H1 (cell line): Measurements from ENCODE around the gene CD40LG. TPM values are rescaled to one million over a fixed set of nuclear protein-coding genes. Genes with fewer than 3 reads are reported as not detected.

Experiments used
- CTCF ChIA-PET: fragments of 300-600 bp; sonication (Branson Sonifier 250); formaldehyde crosslinking; loops from one replicate; lab custom pipeline; 2021; ENCODE audit not compliant: partially characterized antibody; lab: Charles Lee
- POLR2A ChIA-PET: fragments of 300-600 bp; sonication (Branson Sonifier 250); formaldehyde crosslinking; loops from one replicate; lab custom pipeline; 2021; ENCODE audit warnings: inconsistent platforms; ENCODE audit not compliant: partially characterized antibody; lab: Charles Lee
- DNase-seq, 2 experiments: peaks; one replicate each; pipeline versions ENCODE4 v3.0.0 to v3.0.0-alpha.2; 2010 to 2022; ENCODE audit warnings: low spot score in 2 of 2, low read depth in 1 of 2, mixed read lengths in 1 of 2
- FAIRE-seq: peaks from 2 replicates; lab custom pipeline; 2011; peaks lifted over from hg19 to GRCh38; lab: Jason Lieb, UNC
- H2AFZ ChIP-seq: 2 replicates; pipeline ENCODE4 v1.8.1; 2012; ENCODE audit warnings: low read length, inconsistent platforms
- H2AK5ac ChIP-seq: 2 replicates; pipeline ENCODE4 v1.6.1; 2013; ENCODE audit warnings: low read depth, low read length
- H2BK120ac ChIP-seq: replicated peaks from 2 replicates; pipeline ENCODE3; 2013; ENCODE audit warnings: low read depth, low read length, inconsistent platforms
- H2BK12ac ChIP-seq: 2 replicates; pipeline ENCODE4 v1.6.1; 2013; ENCODE audit warnings: low read depth, low read length
- H2BK15ac ChIP-seq: 2 replicates; pipeline ENCODE4 v1.6.1; 2013; ENCODE audit warnings: low read length
- H2BK20ac ChIP-seq: 2 replicates; pipeline ENCODE4 v1.6.1; 2013; ENCODE audit warnings: low read length
- H2BK5ac ChIP-seq: 2 replicates; pipeline ENCODE4 v1.6.1; 2013; ENCODE audit warnings: low read depth, low read length
- H3K14ac ChIP-seq: 2 replicates; pipeline ENCODE4 v1.6.1; 2013; ENCODE audit warnings: inconsistent platforms; ENCODE audit not compliant: insufficient read length
- H3K18ac ChIP-seq: 2 replicates; pipeline ENCODE4 v1.6.1; 2013; ENCODE audit warnings: low read length; ENCODE audit errors: extremely low read depth
- H3K23ac ChIP-seq: 2 replicates; pipeline ENCODE4 v1.6.1; 2013; ENCODE audit warnings: inconsistent platforms; ENCODE audit not compliant: insufficient read length
- H3K23me2 ChIP-seq: 2 replicates; pipeline ENCODE4 v1.6.1; 2013; ENCODE audit warnings: low read depth, low read length
- H3K27ac ChIP-seq: 2 replicates; pipeline ENCODE4 v1.6.1; 2011; ENCODE audit warnings: low read depth, low read length, inconsistent platforms
- H3K27me3 ChIP-seq, 4 experiments: replicated peaks in 1 of 4; 1 replicate in 1 of 4; 2 replicates in 3 of 4; pipeline versions ENCODE4 v1.6.1 to v1.8.1; 2011 to 2013; ENCODE audit warnings: low read length in 3 of 4, mild to moderate bottlenecking in 3 of 4, inconsistent platforms in 2 of 4, mixed read lengths in 2 of 4, moderate library complexity in 1 of 4; ENCODE audit not compliant: control insufficient read depth in 3 of 4, insufficient read depth in 3 of 4; ENCODE audit errors: extremely low read depth in 1 of 4
- H3K36me3 ChIP-seq, 4 experiments: 2 replicates each; pipeline versions ENCODE4 v1.6.1 to v1.8.1; 2011 to 2013; ENCODE audit warnings: mild to moderate bottlenecking in 4 of 4, low read length in 3 of 4, moderate library complexity in 2 of 4, control low read depth in 1 of 4, inconsistent platforms in 1 of 4; ENCODE audit not compliant: insufficient read depth in 4 of 4, control insufficient read depth in 2 of 4
- H3K4ac ChIP-seq: replicated peaks from 2 replicates; pipeline ENCODE3; 2013; ENCODE audit warnings: low read length, low read depth, mixed read lengths, inconsistent platforms; ENCODE audit not compliant: insufficient read length
- H3K4me1 ChIP-seq, 4 experiments: replicated peaks in 1 of 4; 1 replicate in 1 of 4; 2 replicates in 3 of 4; pipeline versions ENCODE4 v1.6.1 to v1.8.1; 2011 to 2013; ENCODE audit warnings: low read length in 3 of 4, inconsistent platforms in 2 of 4, mixed read lengths in 1 of 4; ENCODE audit not compliant: insufficient read depth in 4 of 4, control insufficient read depth in 3 of 4
- H3K4me2 ChIP-seq, 2 experiments: 2 replicates each; pipeline versions ENCODE4 v1.6.1 to v1.8.1; 2011 to 2013; ENCODE audit warnings: low read depth in 2 of 2, low read length in 2 of 2, control low read depth in 1 of 2, inconsistent platforms in 1 of 2, mild to moderate bottlenecking in 1 of 2; ENCODE audit not compliant: insufficient read depth in 1 of 2
- H3K4me3 ChIP-seq, 4 experiments: fragments of 200-600, 300-600 bp in 1 of 4; sonication (generic), shearing (Covaris generic), sonication (Bioruptor Twin) in 1 of 4; 2 replicates each; pipeline versions ENCODE4 v1.5.1 to v1.8.1; 2011 to 2016; ENCODE audit warnings: low read length in 4 of 4, low read depth in 3 of 4, control low read depth in 2 of 4, inconsistent platforms in 2 of 4, mild to moderate bottlenecking in 2 of 4, mixed read lengths in 1 of 4, moderate library complexity in 1 of 4; ENCODE audit not compliant: insufficient read depth in 2 of 4; ENCODE audit errors: extremely low read depth in 1 of 4
- H3K56ac ChIP-seq: replicated peaks from 2 replicates; pipeline ENCODE3; 2013; ENCODE audit warnings: low read depth, mild to moderate bottlenecking, mixed read lengths, low read length, inconsistent platforms; ENCODE audit not compliant: insufficient read length
- H3K79me1 ChIP-seq: 2 replicates; pipeline ENCODE4 v1.6.1; 2013; ENCODE audit warnings: low read depth, low read length, control low read depth
- H3K79me2 ChIP-seq, 2 experiments: 2 replicates each; pipeline versions ENCODE4 v1.6.1 to v1.8.1; 2012 to 2013; ENCODE audit warnings: low read length in 2 of 2, mild to moderate bottlenecking in 2 of 2, inconsistent platforms in 1 of 2; ENCODE audit not compliant: insufficient read depth in 2 of 2, control insufficient read depth in 1 of 2
- H3K9ac ChIP-seq, 4 experiments: replicated peaks in 1 of 4; 1 replicate in 1 of 4; 2 replicates in 3 of 4; pipeline versions ENCODE4 v1.6.1 to v1.8.1; 2011 to 2013; ENCODE audit warnings: low read depth in 3 of 4, low read length in 3 of 4, control low read depth in 2 of 4, mild to moderate bottlenecking in 2 of 4, moderate library complexity in 2 of 4, inconsistent platforms in 1 of 4; ENCODE audit errors: extremely low read depth in 1 of 4
- H3K9me3 ChIP-seq, 2 experiments: 2 replicates each; pipeline versions ENCODE4 v1.6.1 to v1.8.1; 2012 to 2013; ENCODE audit warnings: mild to moderate bottlenecking in 2 of 2, moderate library complexity in 2 of 2, control low read depth in 1 of 2, inconsistent platforms in 1 of 2, low read depth in 1 of 2, low read length in 1 of 2, mixed read lengths in 1 of 2; ENCODE audit not compliant: insufficient read depth in 2 of 2
- H4K20me1 ChIP-seq, 2 experiments: replicated peaks in 1 of 2; 2 replicates each; pipeline versions ENCODE3 to v1.8.1; 2011 to 2013; ENCODE audit warnings: inconsistent platforms in 2 of 2, low read length in 2 of 2, mild to moderate bottlenecking in 1 of 2; ENCODE audit not compliant: insufficient read depth in 2 of 2, control insufficient read depth in 1 of 2
- H4K5ac ChIP-seq: 2 replicates; pipeline ENCODE4 v1.6.1; 2013; ENCODE audit warnings: low read length, low read depth, mixed read lengths, inconsistent platforms; ENCODE audit not compliant: insufficient read length
- H4K8ac ChIP-seq: 2 replicates; pipeline ENCODE4 v1.8.0; 2013; ENCODE audit warnings: mild to moderate bottlenecking, moderate library complexity, low read length, inconsistent platforms; ENCODE audit not compliant: insufficient read depth; ENCODE audit errors: extremely low read depth
- H4K91ac ChIP-seq: replicated peaks from 2 replicates; pipeline ENCODE3; 2013; ENCODE audit warnings: low read length, mixed read lengths, inconsistent platforms; ENCODE audit not compliant: insufficient read length
- BACH1 ChIP-seq: IDR thresholded peaks from 2 replicates; pipeline ENCODE4 v1.6.1; 2012; ENCODE audit warnings: low read length, improper control_type of control experiment
- HDAC6 ChIP-seq: IDR thresholded peaks from one replicate; pipeline ENCODE4 v1.7.1; 2012; ENCODE audit warnings: low read depth, mild to moderate bottlenecking, inconsistent platforms, low read length, moderate library complexity
- JUN ChIP-seq: IDR thresholded peaks from 2 replicates; pipeline ENCODE4 v1.6.1; 2011; ENCODE audit warnings: low read depth, mild to moderate bottlenecking, improper control_type of control experiment, low read length
- KDM1A ChIP-seq: fragments of 200-600, 300-600 bp; sonication (generic); IDR thresholded peaks from 2 replicates; pipeline ENCODE4 v1.7.1; 2016; ENCODE audit warnings: mild to moderate bottlenecking, low read length, borderline replicate concordance
- SRF ChIP-seq: IDR thresholded peaks from 2 replicates; pipeline ENCODE4 v1.6.1; 2011; ENCODE audit warnings: mild to moderate bottlenecking, low read depth, low read length, moderate library complexity
- USF2 ChIP-seq: IDR thresholded peaks from 2 replicates; pipeline ENCODE4 v1.6.1; 2011; ENCODE audit warnings: low read length, improper control_type of control experiment
- WGBS, 2 experiments: shearing (Covaris generic) in 1 of 2; methylation state at CpG; one replicate each; pipeline versions ENCODE4 v1.1.6 to v1.1.7; 2013 to 2015; ENCODE audit warnings: low lambda C conversion rate in 2 of 2, mixed read lengths in 2 of 2, inconsistent platforms in 1 of 2, low coverage in 1 of 2, missing lambda C conversion rate in 1 of 2; ENCODE audit not compliant: insufficient replicate concordance in 2 of 2, insufficient coverage in 1 of 2, insufficient read length in 1 of 2; ENCODE audit errors: extremely low coverage in 1 of 2, missing lambda C conversion rate in 1 of 2; 5-methylcytosine and 5-hydroxymethylcytosine counted together
- polyA plus RNA-seq, 7 experiments: library from polyadenylated mRNA; depleted of rRNA in 3 of 7; stranded (reverse) in 5 of 7; unstranded in 2 of 7; fragments of >200 nt in 5 of 7; fragments of 200-250 nt in 2 of 7; gene quantifications; 1 replicate in 5 of 7; 2 replicates in 1 of 7; 4 replicates in 1 of 7; pipeline versions ENCODE4 v1.2.1 to v1.2.3, GENCODE V29; 2011 to 2013; ENCODE audit warnings: missing spikeins in 2 of 7, mixed read lengths in 2 of 7
- total RNA-seq: library from RNA; stranded (reverse); fragmentation: NEBNext Ultra II Directional; extraction: Animal tissue kit (Norgen Biotek cat#: 25700); gene quantifications from 2 replicates; pipeline ENCODE4 v1.2.1, GENCODE V29; 2021

The CD40LG gene
- total and polyA plus RNA-seq, 2 of the 8 experiments (the other 6 are each of a cell fraction or from before 2014, with no cell fraction given): not detected

- Histone ChIP-seq H2BK15ac (no peak overlapping the region), H3K27ac (no peak overlapping the region), H4K8ac (no peak overlapping the region), H3K4me2 (no peak overlapping the region), H3K4me1 (no peaks in the 10 kb centered on the region), H3K4ac (no peak overlapping the region), H4K20me1 (no peaks in the 10 kb centered on the region), H3K79me2 (no peaks in the 10 kb centered on the region), H2BK20ac (no peak overlapping the region), H3K36me3 (no peaks in the 10 kb centered on the region; a peak in 1 of 8 replicates), H2BK5ac (no peak overlapping the region), H3K4me3 (no peak overlapping the region), H3K27me3 (no peaks in the 10 kb centered on the region), H4K5ac (no peak overlapping the region), H2AFZ (no peak overlapping the region), H3K23me2 (no peaks in the 10 kb centered on the region), H3K9ac (no peak overlapping the region), H3K9me3 (no peaks in the 10 kb centered on the region), H2BK12ac (no peak overlapping the region), H3K79me1 (no peaks in the 10 kb centered on the region), H3K18ac (no peak overlapping the region), H2BK120ac (no peak overlapping the region), H3K14ac (no peak overlapping the region), H4K91ac (no peak overlapping the region), H3K23ac (no peak overlapping the region), H2AK5ac (no peak overlapping the region), H3K56ac (no peak overlapping the region)
- FAIRE-seq: no peak
- TF ChIP-seq SRF (no peak), HDAC6 (no peak), KDM1A (no peak), JUN (no peak), BACH1 (no peak), USF2 (no peak)
- WGBS, 2 experiments: 94% methylated on average over 5 of the region's 10 CpGs; no CpG with 5 or more reads in 1 of the 2 experiments
- ChIA-PET CTCF (interaction anchor here (1.1 kb wide), 1 partner anchor 16 kb away, joined by 3 read pairs; no protein-coding TSS in a partner anchor), POLR2A (no interaction called here)
- DNase-seq: no peak
Measured at GRCh38 chrX:136667446-136668168, 19.6 kb downstream of the CD40LG start.
